H1 (cell line): Measurements from ENCODE around the gene TFF1. TPM values are rescaled to one million over a fixed set of nuclear protein-coding genes. Genes with fewer than 3 reads are reported as not detected.

Experiments
- CTCF ChIA-PET: fragments of 300-600 bp; sonication (Branson Sonifier 250); formaldehyde crosslinking; loops from one replicate; lab custom pipeline; 2021; ENCODE audit not compliant: partially characterized antibody; lab: Charles Lee
- POLR2A ChIA-PET: fragments of 300-600 bp; sonication (Branson Sonifier 250); formaldehyde crosslinking; loops from one replicate; lab custom pipeline; 2021; ENCODE audit warnings: inconsistent platforms; ENCODE audit not compliant: partially characterized antibody; lab: Charles Lee
- DNase-seq, 2 experiments: peaks; one replicate each; pipeline versions ENCODE4 v3.0.0 to v3.0.0-alpha.2; 2010 to 2022; ENCODE audit warnings: low spot score in 2 of 2, low read depth in 1 of 2, mixed read lengths in 1 of 2
- FAIRE-seq: peaks from 2 replicates; lab custom pipeline; 2011; peaks lifted over from hg19 to GRCh38; lab: Jason Lieb, UNC
- H2AFZ ChIP-seq: 2 replicates; pipeline ENCODE4 v1.8.1; 2012; ENCODE audit warnings: low read length, inconsistent platforms
- H2AK5ac ChIP-seq: 2 replicates; pipeline ENCODE4 v1.6.1; 2013; ENCODE audit warnings: low read depth, low read length
- H2BK120ac ChIP-seq: replicated peaks from 2 replicates; pipeline ENCODE3; 2013; ENCODE audit warnings: low read depth, low read length, inconsistent platforms
- H2BK12ac ChIP-seq: 2 replicates; pipeline ENCODE4 v1.6.1; 2013; ENCODE audit warnings: low read depth, low read length
- H2BK15ac ChIP-seq: 2 replicates; pipeline ENCODE4 v1.6.1; 2013; ENCODE audit warnings: low read length
- H2BK20ac ChIP-seq: 2 replicates; pipeline ENCODE4 v1.6.1; 2013; ENCODE audit warnings: low read length
- H2BK5ac ChIP-seq: 2 replicates; pipeline ENCODE4 v1.6.1; 2013; ENCODE audit warnings: low read depth, low read length
- H3K14ac ChIP-seq: 2 replicates; pipeline ENCODE4 v1.6.1; 2013; ENCODE audit warnings: inconsistent platforms; ENCODE audit not compliant: insufficient read length
- H3K18ac ChIP-seq: 2 replicates; pipeline ENCODE4 v1.6.1; 2013; ENCODE audit warnings: low read length; ENCODE audit errors: extremely low read depth
- H3K23ac ChIP-seq: 2 replicates; pipeline ENCODE4 v1.6.1; 2013; ENCODE audit warnings: inconsistent platforms; ENCODE audit not compliant: insufficient read length
- H3K23me2 ChIP-seq: 2 replicates; pipeline ENCODE4 v1.6.1; 2013; ENCODE audit warnings: low read depth, low read length
- H3K27ac ChIP-seq: 2 replicates; pipeline ENCODE4 v1.6.1; 2011; ENCODE audit warnings: low read depth, low read length, inconsistent platforms
- H3K27me3 ChIP-seq, 4 experiments: replicated peaks in 1 of 4; 1 replicate in 1 of 4; 2 replicates in 3 of 4; pipeline versions ENCODE4 v1.6.1 to v1.8.1; 2011 to 2013; ENCODE audit warnings: low read length in 3 of 4, mild to moderate bottlenecking in 3 of 4, inconsistent platforms in 2 of 4, mixed read lengths in 2 of 4, moderate library complexity in 1 of 4; ENCODE audit not compliant: control insufficient read depth in 3 of 4, insufficient read depth in 3 of 4; ENCODE audit errors: extremely low read depth in 1 of 4
- H3K36me3 ChIP-seq, 4 experiments: 2 replicates each; pipeline versions ENCODE4 v1.6.1 to v1.8.1; 2011 to 2013; ENCODE audit warnings: mild to moderate bottlenecking in 4 of 4, low read length in 3 of 4, moderate library complexity in 2 of 4, control low read depth in 1 of 4, inconsistent platforms in 1 of 4; ENCODE audit not compliant: insufficient read depth in 4 of 4, control insufficient read depth in 2 of 4
- H3K4ac ChIP-seq: replicated peaks from 2 replicates; pipeline ENCODE3; 2013; ENCODE audit warnings: low read length, low read depth, mixed read lengths, inconsistent platforms; ENCODE audit not compliant: insufficient read length
- H3K4me1 ChIP-seq, 4 experiments: replicated peaks in 1 of 4; 1 replicate in 1 of 4; 2 replicates in 3 of 4; pipeline versions ENCODE4 v1.6.1 to v1.8.1; 2011 to 2013; ENCODE audit warnings: low read length in 3 of 4, inconsistent platforms in 2 of 4, mixed read lengths in 1 of 4; ENCODE audit not compliant: insufficient read depth in 4 of 4, control insufficient read depth in 3 of 4
- H3K4me2 ChIP-seq, 2 experiments: 2 replicates each; pipeline versions ENCODE4 v1.6.1 to v1.8.1; 2011 to 2013; ENCODE audit warnings: low read depth in 2 of 2, low read length in 2 of 2, control low read depth in 1 of 2, inconsistent platforms in 1 of 2, mild to moderate bottlenecking in 1 of 2; ENCODE audit not compliant: insufficient read depth in 1 of 2
- H3K4me3 ChIP-seq, 4 experiments: fragments of 200-600, 300-600 bp in 1 of 4; sonication (generic), shearing (Covaris generic), sonication (Bioruptor Twin) in 1 of 4; 2 replicates each; pipeline versions ENCODE4 v1.5.1 to v1.8.1; 2011 to 2016; ENCODE audit warnings: low read length in 4 of 4, low read depth in 3 of 4, control low read depth in 2 of 4, inconsistent platforms in 2 of 4, mild to moderate bottlenecking in 2 of 4, mixed read lengths in 1 of 4, moderate library complexity in 1 of 4; ENCODE audit not compliant: insufficient read depth in 2 of 4; ENCODE audit errors: extremely low read depth in 1 of 4
- H3K56ac ChIP-seq: replicated peaks from 2 replicates; pipeline ENCODE3; 2013; ENCODE audit warnings: low read depth, mild to moderate bottlenecking, mixed read lengths, low read length, inconsistent platforms; ENCODE audit not compliant: insufficient read length
- H3K79me1 ChIP-seq: 2 replicates; pipeline ENCODE4 v1.6.1; 2013; ENCODE audit warnings: low read depth, low read length, control low read depth
- H3K79me2 ChIP-seq, 2 experiments: 2 replicates each; pipeline versions ENCODE4 v1.6.1 to v1.8.1; 2012 to 2013; ENCODE audit warnings: low read length in 2 of 2, mild to moderate bottlenecking in 2 of 2, inconsistent platforms in 1 of 2; ENCODE audit not compliant: insufficient read depth in 2 of 2, control insufficient read depth in 1 of 2
- H3K9ac ChIP-seq, 4 experiments: replicated peaks in 1 of 4; 1 replicate in 1 of 4; 2 replicates in 3 of 4; pipeline versions ENCODE4 v1.6.1 to v1.8.1; 2011 to 2013; ENCODE audit warnings: low read depth in 3 of 4, low read length in 3 of 4, control low read depth in 2 of 4, mild to moderate bottlenecking in 2 of 4, moderate library complexity in 2 of 4, inconsistent platforms in 1 of 4; ENCODE audit errors: extremely low read depth in 1 of 4
- H3K9me3 ChIP-seq, 2 experiments: 2 replicates each; pipeline versions ENCODE4 v1.6.1 to v1.8.1; 2012 to 2013; ENCODE audit warnings: mild to moderate bottlenecking in 2 of 2, moderate library complexity in 2 of 2, control low read depth in 1 of 2, inconsistent platforms in 1 of 2, low read depth in 1 of 2, low read length in 1 of 2, mixed read lengths in 1 of 2; ENCODE audit not compliant: insufficient read depth in 2 of 2
- H4K20me1 ChIP-seq, 2 experiments: replicated peaks in 1 of 2; 2 replicates each; pipeline versions ENCODE3 to v1.8.1; 2011 to 2013; ENCODE audit warnings: inconsistent platforms in 2 of 2, low read length in 2 of 2, mild to moderate bottlenecking in 1 of 2; ENCODE audit not compliant: insufficient read depth in 2 of 2, control insufficient read depth in 1 of 2
- H4K5ac ChIP-seq: 2 replicates; pipeline ENCODE4 v1.6.1; 2013; ENCODE audit warnings: low read length, low read depth, mixed read lengths, inconsistent platforms; ENCODE audit not compliant: insufficient read length
- H4K8ac ChIP-seq: 2 replicates; pipeline ENCODE4 v1.8.0; 2013; ENCODE audit warnings: mild to moderate bottlenecking, moderate library complexity, low read length, inconsistent platforms; ENCODE audit not compliant: insufficient read depth; ENCODE audit errors: extremely low read depth
- H4K91ac ChIP-seq: replicated peaks from 2 replicates; pipeline ENCODE3; 2013; ENCODE audit warnings: low read length, mixed read lengths, inconsistent platforms; ENCODE audit not compliant: insufficient read length
- CBX8 ChIP-seq: fragments of 300-800, 300-1000 bp; sonication (generic); IDR thresholded peaks from 2 replicates; pipeline ENCODE4 v1.7.1; 2016; ENCODE audit warnings: low read depth, low read length, borderline replicate concordance
- CEBPB ChIP-seq: IDR thresholded peaks from 2 replicates; pipeline ENCODE4 v1.6.1; 2012; ENCODE audit warnings: low read depth, low read length
- CTBP2 ChIP-seq: IDR thresholded peaks from 2 replicates; pipeline ENCODE4 v1.7.0; 2011; ENCODE audit warnings: borderline replicate concordance, mild to moderate bottlenecking, moderate library complexity, mixed read lengths, low read length; ENCODE audit not compliant: insufficient read depth, insufficient read length
- EP300 ChIP-seq, 2 experiments: IDR thresholded peaks; 1 replicate in 1 of 2; 2 replicates in 1 of 2; pipeline ENCODE4 v1.6.1; 2011 to 2012; ENCODE audit warnings: low read depth in 2 of 2, low read length in 2 of 2, mild to moderate bottlenecking in 2 of 2, borderline replicate concordance in 1 of 2, inconsistent platforms in 1 of 2, moderate library complexity in 1 of 2
- JUND ChIP-seq: IDR thresholded peaks from 2 replicates; pipeline ENCODE4 v1.6.1; 2011; ENCODE audit warnings: mild to moderate bottlenecking, improper control_type of control experiment, low read length
- MAFK ChIP-seq: IDR thresholded peaks from 2 replicates; pipeline ENCODE4 v1.6.1; 2012; ENCODE audit warnings: low read depth, mild to moderate bottlenecking, improper control_type of control experiment, low read length
- NANOG ChIP-seq: IDR thresholded peaks from 2 replicates; pipeline ENCODE4 v1.6.1; 2011; ENCODE audit warnings: low read length, low read depth, mild to moderate bottlenecking, inconsistent platforms; ENCODE audit not compliant: insufficient read depth, poor library complexity, severe bottlenecking
- SIN3A ChIP-seq, 2 experiments: IDR thresholded peaks in 1 of 2; conservative IDR thresholded peaks in 1 of 2; 2 replicates each; pipeline ENCODE4 v1.6.1; 2011 to 2012; ENCODE audit warnings: low read length in 2 of 2, improper control_type of control experiment in 1 of 2, low read depth in 1 of 2, mild to moderate bottlenecking in 1 of 2
- SIX5 ChIP-seq: IDR thresholded peaks from 2 replicates; pipeline ENCODE4 v1.6.1; 2011; ENCODE audit warnings: mild to moderate bottlenecking, low read depth, low read length
- ZNF274 ChIP-seq: IDR thresholded peaks from 2 replicates; pipeline ENCODE4 v1.7.0; 2012; ENCODE audit warnings: low read length, borderline replicate concordance; ENCODE audit errors: extremely low read depth
- WGBS, 2 experiments: shearing (Covaris generic) in 1 of 2; methylation state at CpG; one replicate each; pipeline versions ENCODE4 v1.1.6 to v1.1.7; 2013 to 2015; ENCODE audit warnings: low lambda C conversion rate in 2 of 2, mixed read lengths in 2 of 2, inconsistent platforms in 1 of 2, low coverage in 1 of 2, missing lambda C conversion rate in 1 of 2; ENCODE audit not compliant: insufficient replicate concordance in 2 of 2, insufficient coverage in 1 of 2, insufficient read length in 1 of 2; ENCODE audit errors: extremely low coverage in 1 of 2, missing lambda C conversion rate in 1 of 2; 5-methylcytosine and 5-hydroxymethylcytosine counted together
- polyA plus RNA-seq, 7 experiments: library from polyadenylated mRNA; depleted of rRNA in 3 of 7; stranded (reverse) in 5 of 7; unstranded in 2 of 7; fragments of >200 nt in 5 of 7; fragments of 200-250 nt in 2 of 7; gene quantifications; 1 replicate in 5 of 7; 2 replicates in 1 of 7; 4 replicates in 1 of 7; pipeline versions ENCODE4 v1.2.1 to v1.2.3, GENCODE V29; 2011 to 2013; ENCODE audit warnings: missing spikeins in 2 of 7, mixed read lengths in 2 of 7
- total RNA-seq: library from RNA; stranded (reverse); fragmentation: NEBNext Ultra II Directional; extraction: Animal tissue kit (Norgen Biotek cat#: 25700); gene quantifications from 2 replicates; pipeline ENCODE4 v1.2.1, GENCODE V29; 2021
- TF ChIP-seq, protein P1 (sequence below): IDR thresholded peaks from 2 replicates; pipeline ENCODE4 v1.6.1; 2012; ENCODE audit warnings: inconsistent platforms

Gene TFF1
- total and polyA plus RNA-seq, 2 of the 8 experiments (the other 6 are each of a cell fraction or from before 2014, with no cell fraction given) = not detected

DNA sequence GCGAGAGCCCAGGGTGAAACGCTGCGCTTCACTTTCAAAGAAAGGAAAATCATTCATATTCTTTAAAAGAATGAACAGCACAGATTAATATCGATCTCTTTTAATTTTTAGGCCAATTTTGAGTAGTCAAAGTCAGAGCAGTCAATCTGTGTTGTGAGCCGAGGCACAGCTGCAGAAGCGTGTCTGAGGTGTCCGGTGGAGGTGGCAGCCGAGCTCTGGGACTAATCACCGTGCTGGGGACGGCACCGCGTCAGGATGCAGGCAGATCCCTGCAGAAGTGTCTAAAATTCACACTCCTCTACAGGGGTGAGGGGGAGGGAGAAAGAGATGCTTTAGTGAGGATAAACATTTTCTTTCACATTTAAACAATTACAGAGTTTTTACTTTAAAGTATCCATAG, 4.1 kb downstream of the TFF1 start:
- no peak overlapping the region for H3K4me3 ChIP-seq
- H2BK5ac ChIP-seq = no peak overlapping the region
- H2AK5ac ChIP-seq = no peak overlapping the region
- no peaks in the 10 kb centered on the region for H3K36me3 ChIP-seq
- H3K14ac ChIP-seq = no peak overlapping the region
- POLR2A ChIA-PET = interaction anchor here (1.0 kb wide), 1 partner anchor 24 kb away, joined by 3 read pairs; no protein-coding TSS in a partner anchor
- FAIRE-seq = no peak
- peaks cover 8 to 9% of the 10 kb centered on the region in 2 experiments for H3K9me3 ChIP-seq
- H4K91ac ChIP-seq = no peak overlapping the region
- H2BK15ac ChIP-seq = no peak overlapping the region
- no peak overlapping the region for H3K4ac ChIP-seq
- H3K27me3 ChIP-seq = no peaks in the 10 kb centered on the region
- CTCF ChIA-PET = interaction anchor here (0.7 to 4.0 kb wide), 7 partner anchors 12 to 233 kb away, joined by 3 to 28 read pairs (median 5); no protein-coding TSS in a partner anchor
- no peak overlapping the region for H3K4me2 ChIP-seq
- no peaks in the 10 kb centered on the region for H3K79me2 ChIP-seq
- no peak overlapping the region for H2BK12ac ChIP-seq
- H3K4me1 ChIP-seq = no peaks in the 10 kb centered on the region; a peak in 2 of 7 replicates
- no peaks in the 10 kb centered on the region for H4K20me1 ChIP-seq
- DNase-seq = no peak
- 87% methylated on average over 12 of the region's 12 CpGs; no CpG with 5 or more reads in 1 of the 2 experiments for WGBS, 2 experiments
- no peak overlapping the region for H4K8ac ChIP-seq
- no peaks in the 10 kb centered on the region for H3K23me2 ChIP-seq
- no peak overlapping the region for H3K9ac ChIP-seq
- H2AFZ ChIP-seq = no peak overlapping the region
- H3K23ac ChIP-seq = no peak overlapping the region
- no peak overlapping the region for H3K27ac ChIP-seq
- no peak overlapping the region for H2BK20ac ChIP-seq
- H2BK120ac ChIP-seq = no peak overlapping the region
- H3K18ac ChIP-seq = no peak overlapping the region
- H4K5ac ChIP-seq = no peak overlapping the region
- H3K79me1 ChIP-seq = no peaks in the 10 kb centered on the region; the same call in 1 of the 2 replicates
- H3K56ac ChIP-seq = no peak overlapping the region
- TF ChIP-seq EP300 (IDR thresholded peaks at IDR 0.05; ENCODE audit: borderline replicate concordance in 1 of 2, low read depth in 2 of 2, low read length in 2 of 2) = no peak
- no peak for TF ChIP-seq SIX5
- no peak for TF ChIP-seq CBX8
- TF ChIP-seq CEBPB = no peak
- TF ChIP-seq ZNF274 = no peak
- no peak for TF ChIP-seq CTBP2
- TF ChIP-seq NANOG = no peak
- TF ChIP-seq, protein P1, sequence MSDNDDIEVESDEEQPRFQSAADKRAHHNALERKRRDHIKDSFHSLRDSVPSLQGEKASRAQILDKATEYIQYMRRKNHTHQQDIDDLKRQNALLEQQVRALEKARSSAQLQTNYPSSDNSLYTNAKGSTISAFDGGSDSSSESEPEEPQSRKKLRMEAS = no peak
- no peak for TF ChIP-seq JUND
- no peak for TF ChIP-seq SIN3A (conservative IDR thresholded peaks at IDR 0.05 in 1 of 2, IDR thresholded peaks at IDR 0.05 in 1 of 2; ENCODE audit: low read depth in 1 of 2, low read length in 2 of 2)
- TF ChIP-seq MAFK = no peak
